DOHH2 (cell line): Measurements from ENCODE around the gene IL22RA2.

Source experiments
- H3F3A ChIP-seq: fragments of 200-600 bp; sonication (generic), shearing (Covaris generic); 2 replicates; pipeline ENCODE4 v1.6.0; 2016; ENCODE audit warnings: antibody characterized with exemption, mild to moderate bottlenecking; ENCODE audit not compliant: control insufficient read depth, insufficient read depth
- H3K27ac ChIP-seq: fragments of 200-600 bp; sonication (generic); 2 replicates; pipeline ENCODE4 v1.5.1; 2014; ENCODE audit warnings: low read depth, mild to moderate bottlenecking, low read length, moderate library complexity
- H3K27me3 ChIP-seq: fragments of 200-600 bp; sonication (generic); 2 replicates; pipeline ENCODE4 v1.6.1; 2014; ENCODE audit warnings: mild to moderate bottlenecking, low read length, mixed read lengths; ENCODE audit not compliant: control insufficient read depth
- H3K36me3 ChIP-seq: fragments of 200-600 bp; sonication (generic); 2 replicates; pipeline ENCODE4 v1.6.1; 2014; ENCODE audit warnings: mild to moderate bottlenecking, low read length, moderate library complexity, mixed read lengths; ENCODE audit not compliant: control insufficient read depth
- H3K4me1 ChIP-seq: fragments of 200-600 bp; sonication (generic); 2 replicates; pipeline ENCODE4 v1.6.1; 2014; ENCODE audit warnings: mild to moderate bottlenecking, low read length, mixed read lengths; ENCODE audit not compliant: control insufficient read depth
- H3K4me2 ChIP-seq: fragments of 200-600 bp; sonication (generic); 2 replicates; pipeline ENCODE4 v1.6.0; 2014; ENCODE audit warnings: mild to moderate bottlenecking, low read length, moderate library complexity
- H3K4me3 ChIP-seq: fragments of 200-600 bp; sonication (generic); 2 replicates; pipeline ENCODE4 v1.5.1; 2014; ENCODE audit warnings: mild to moderate bottlenecking, low read length, mixed read lengths
- H3K79me2 ChIP-seq: fragments of 200-600 bp; sonication (generic); 2 replicates; pipeline ENCODE4 v1.6.1; 2014; ENCODE audit warnings: mild to moderate bottlenecking, low read length, mixed read lengths; ENCODE audit not compliant: control insufficient read depth
- H3K9me2 ChIP-seq: fragments of 200-600 bp; sonication (generic); replicated peaks from 2 replicates; pipeline ENCODE4 v1.6.1; 2014; ENCODE audit warnings: mild to moderate bottlenecking, low read length, mixed read lengths; ENCODE audit not compliant: control insufficient read depth
- H3K9me3 ChIP-seq: fragments of 200-600 bp; sonication (generic); 2 replicates; pipeline ENCODE4 v1.6.1; 2014; ENCODE audit warnings: antibody characterized with exemption, low read length, mixed read lengths; ENCODE audit not compliant: control insufficient read depth, insufficient read depth
- H4K20me1 ChIP-seq: fragments of 200-600 bp; sonication (generic); 2 replicates; pipeline ENCODE4 v1.6.0; 2014; ENCODE audit warnings: low read depth, mild to moderate bottlenecking, antibody characterized with exemption, low read length, moderate library complexity; ENCODE audit not compliant: control insufficient read depth, insufficient read depth
- CTCF ChIP-seq: fragments of 200-600 bp; sonication (generic); IDR thresholded peaks from one replicate; pipeline ENCODE4 v1.5.1; 2014; ENCODE audit warnings: antibody characterized with exemption, mild to moderate bottlenecking, low read depth, low read length; ENCODE audit not compliant: poor library complexity, severe bottlenecking
- EZH2phosphoT487 ChIP-seq: fragments of 200-600 bp; sonication (generic); IDR thresholded peaks from 2 replicates; pipeline ENCODE4 v1.6.1; 2017; ENCODE audit warnings: borderline replicate concordance, mild to moderate bottlenecking, antibody characterized with exemption, low read length, moderate library complexity, mixed read lengths

Gene IL22RA2

GRCh38 chr6:137197684-137198645 is 24.5 kb upstream of the IL22RA2 start:
- H3K79me2 ChIP-seq = no peaks in the 10 kb centered on the region
- H3K27me3 ChIP-seq = no peaks in the 10 kb centered on the region
- H3K4me1 ChIP-seq = no peaks in the 10 kb centered on the region
- no peaks in the 10 kb centered on the region for H4K20me1 ChIP-seq
- no peak overlapping the region for H3K4me3 ChIP-seq
- peaks cover 40% of the 10 kb centered on the region for H3K36me3 ChIP-seq
- no peak overlapping the region for H3K27ac ChIP-seq
- H3K4me2 ChIP-seq = no peak overlapping the region
- H3F3A ChIP-seq = no peaks in the 10 kb centered on the region
- H3K9me2 ChIP-seq = no peaks in the 10 kb centered on the region
- H3K9me3 ChIP-seq = no peaks in the 10 kb centered on the region
- no peak for TF ChIP-seq CTCF
- no peak for TF ChIP-seq EZH2phosphoT487

- H3F3A ChIP-seq = no peaks in the 10 kb centered on the region
- H3K9me3 ChIP-seq = peaks cover 11% of the 10 kb centered on the region
- H3K27ac ChIP-seq = no peak overlapping the region
- no peaks in the 10 kb centered on the region for H3K9me2 ChIP-seq
- no peaks in the 10 kb centered on the region for H3K27me3 ChIP-seq
- H3K4me1 ChIP-seq = no peaks in the 10 kb centered on the region
- peaks cover 11% of the 10 kb centered on the region for H3K36me3 ChIP-seq
- no peaks in the 10 kb centered on the region for H4K20me1 ChIP-seq
- no peak for TF ChIP-seq EZH2phosphoT487
- H3K4me2 ChIP-seq = no peak overlapping the region
- H3K4me3 ChIP-seq = no peak overlapping the region
- no peaks in the 10 kb centered on the region for H3K79me2 ChIP-seq
Measured at GRCh38 chr6:137193256-137194070, 20.0 kb upstream of the IL22RA2 start.

- no peak overlapping the region for H3K27ac ChIP-seq
- no peaks in the 10 kb centered on the region for H3K27me3 ChIP-seq
- H3F3A ChIP-seq = no peaks in the 10 kb centered on the region
- peaks cover 4% of the 10 kb centered on the region for H3K36me3 ChIP-seq
- no peaks in the 10 kb centered on the region for H3K9me2 ChIP-seq
- no peaks in the 10 kb centered on the region for H3K4me1 ChIP-seq
- H3K4me2 ChIP-seq = no peak overlapping the region
- no peaks in the 10 kb centered on the region for H4K20me1 ChIP-seq
- no peak overlapping the region for H3K4me3 ChIP-seq
- TF ChIP-seq EZH2phosphoT487 = no peak
- TF ChIP-seq CTCF = no peak
- peaks cover 15% of the 10 kb centered on the region for H3K9me3 ChIP-seq
- no peaks in the 10 kb centered on the region for H3K79me2 ChIP-seq
Measured at GRCh38 chr6:137192821-137193220, 19.4 kb upstream of the IL22RA2 start.
